H9 (cell line): ENCODE data around the gene FILIP1. TPM values are rescaled to one million over a fixed set of nuclear protein-coding genes. Genes with fewer than 3 reads are reported as not detected.

Experiments used
- DNase-seq: peaks from one replicate; pipeline ENCODE4 v3.0.0-alpha.2; 2017
- H2AFZ ChIP-seq: one replicate; pipeline ENCODE4 v1.6.1; 2013; ENCODE audit warnings: mild to moderate bottlenecking, low read length, control low read depth, moderate library complexity
- H2AK5ac ChIP-seq: 2 replicates; pipeline ENCODE4 v1.6.1; 2013; ENCODE audit warnings: low read length, control low read depth, mixed read lengths; ENCODE audit not compliant: insufficient read length
- H2BK120ac ChIP-seq: one replicate; pipeline ENCODE4 v1.6.1; 2013; ENCODE audit warnings: low read depth, mild to moderate bottlenecking, low read length, control low read depth, inconsistent platforms; ENCODE audit not compliant: poor library complexity, severe bottlenecking
- H2BK12ac ChIP-seq: 2 replicates; pipeline ENCODE4 v1.6.1; 2013; ENCODE audit warnings: low read length, control low read depth, mixed read lengths, low read depth; ENCODE audit not compliant: insufficient read length
- H2BK15ac ChIP-seq: 2 replicates; pipeline ENCODE4 v1.6.1; 2013; ENCODE audit warnings: low read depth, low read length, control low read depth
- H2BK20ac ChIP-seq: one replicate; pipeline ENCODE4 v1.6.1; 2013; ENCODE audit warnings: low read depth, mild to moderate bottlenecking, low read length, control low read depth, inconsistent platforms; ENCODE audit not compliant: poor library complexity, severe bottlenecking
- H2BK5ac ChIP-seq: 2 replicates; pipeline ENCODE4 v1.6.1; 2013; ENCODE audit warnings: low read length, control low read depth, mixed read lengths; ENCODE audit not compliant: insufficient read length
- H3K14ac ChIP-seq: 2 replicates; pipeline ENCODE4 v1.6.1; 2013; ENCODE audit warnings: low read length, control low read depth; ENCODE audit not compliant: insufficient read depth
- H3K18ac ChIP-seq: 2 replicates; pipeline ENCODE4 v1.6.1; 2013; ENCODE audit warnings: low read depth, mild to moderate bottlenecking, mixed read lengths, low read length, control low read depth; ENCODE audit not compliant: insufficient read length
- H3K23ac ChIP-seq: 2 replicates; pipeline ENCODE4 v1.6.1; 2013; ENCODE audit warnings: low read length, control low read depth, mixed read lengths, low read depth; ENCODE audit not compliant: insufficient read length
- H3K23me2 ChIP-seq: 2 replicates; pipeline ENCODE4 v1.6.1; 2013; ENCODE audit warnings: low read depth, mild to moderate bottlenecking, mixed read lengths, low read length, control low read depth; ENCODE audit not compliant: insufficient read length, poor library complexity, severe bottlenecking
- H3K27ac ChIP-seq: 2 replicates; pipeline ENCODE4 v1.5.1; 2013; ENCODE audit warnings: low read length, control low read depth, mixed read lengths, low read depth; ENCODE audit not compliant: insufficient read length
- H3K27me3 ChIP-seq: 2 replicates; pipeline ENCODE4 v1.6.1; 2013; ENCODE audit warnings: low read length, control low read depth, inconsistent platforms; ENCODE audit not compliant: insufficient read depth
- H3K4ac ChIP-seq: 2 replicates; pipeline ENCODE4 v1.6.1; 2013; ENCODE audit warnings: low read depth, mild to moderate bottlenecking, control low read depth, inconsistent platforms, low read length, moderate library complexity
- H3K4me1 ChIP-seq: 2 replicates; pipeline ENCODE4 v1.6.1; 2013; ENCODE audit warnings: low read length, control low read depth, inconsistent platforms; ENCODE audit not compliant: insufficient read depth
- H3K4me2 ChIP-seq: 2 replicates; pipeline ENCODE4 v1.6.1; 2013; ENCODE audit warnings: low read length, control low read depth, mixed read lengths; ENCODE audit not compliant: insufficient read length, insufficient read depth
- H3K56ac ChIP-seq: 2 replicates; pipeline ENCODE4 v1.6.1; 2013; ENCODE audit warnings: low read depth, mild to moderate bottlenecking, mixed read lengths, low read length, control low read depth; ENCODE audit not compliant: insufficient read length
- H3K79me1 ChIP-seq: 2 replicates; pipeline ENCODE4 v1.6.1; 2013; ENCODE audit warnings: low read depth, mild to moderate bottlenecking, moderate library complexity, low read length, control low read depth, inconsistent platforms; ENCODE audit not compliant: insufficient read depth, poor library complexity, severe bottlenecking
- H3K79me2 ChIP-seq: 2 replicates; pipeline ENCODE4 v1.6.1; 2013; ENCODE audit warnings: low read length, control low read depth, inconsistent platforms; ENCODE audit not compliant: insufficient read depth
- H3K9ac ChIP-seq: 2 replicates; pipeline ENCODE4 v1.6.1; 2013; ENCODE audit warnings: low read length, control low read depth, mixed read lengths; ENCODE audit not compliant: insufficient read length; ENCODE audit errors: extremely low read depth
- H3K9me3 ChIP-seq: one replicate; pipeline ENCODE4 v1.6.1; 2013; ENCODE audit warnings: low read depth, low read length, inconsistent platforms; ENCODE audit not compliant: control insufficient read depth
- H3T11ph ChIP-seq: one replicate; pipeline ENCODE4 v1.6.1; 2013; ENCODE audit warnings: mild to moderate bottlenecking, low read length, control low read depth, inconsistent platforms
- H4K20me1 ChIP-seq: one replicate; pipeline ENCODE4 v1.6.1; 2013; ENCODE audit not compliant: control insufficient read depth, insufficient read length, insufficient read depth
- H4K5ac ChIP-seq: 2 replicates; pipeline ENCODE4 v1.6.1; 2013; ENCODE audit warnings: low read depth, mild to moderate bottlenecking, mixed read lengths, low read length, control low read depth; ENCODE audit not compliant: insufficient read length
- H4K8ac ChIP-seq: replicated peaks from 2 replicates; pipeline ENCODE4 v1.6.1; 2013; ENCODE audit warnings: low read length, control low read depth, mixed read lengths, low read depth; ENCODE audit not compliant: insufficient read length
- H4K91ac ChIP-seq: 2 replicates; pipeline ENCODE4 v1.6.1; 2013; ENCODE audit warnings: low read depth, mild to moderate bottlenecking, moderate library complexity, mixed read lengths, low read length, control low read depth; ENCODE audit not compliant: insufficient read length
- H3K27ac Mint-ChIP-seq, 3 experiments: 2 replicates in 2 of 3; 3 replicates in 1 of 3; pipeline ENCODE4 v1.8.0; 2020 to 2021; ENCODE audit warnings: mixed read lengths in 3 of 3, mild to moderate bottlenecking in 1 of 3, moderate library complexity in 1 of 3
- H3K27me3 Mint-ChIP-seq: 2 replicates; pipeline ENCODE4 v1.8.0; 2021; ENCODE audit warnings: low read depth, mild to moderate bottlenecking, moderate library complexity, mixed read lengths
- H3K36me3 Mint-ChIP-seq, 3 experiments: 2 replicates in 2 of 3; 3 replicates in 1 of 3; pipeline ENCODE4 v1.8.0; 2020 to 2021; ENCODE audit warnings: low read depth in 3 of 3, mixed read lengths in 3 of 3; ENCODE audit not compliant: insufficient read depth in 1 of 3
- H3K4me1 Mint-ChIP-seq, 2 experiments: 2 replicates each; pipeline ENCODE4 v1.8.0; 2020; ENCODE audit warnings: mixed read lengths in 2 of 2
- H3K4me3 Mint-ChIP-seq, 2 experiments: 2 replicates in 1 of 2; 3 replicates in 1 of 2; pipeline ENCODE4 v1.8.0; 2020 to 2021; ENCODE audit warnings: mild to moderate bottlenecking in 2 of 2, mixed read lengths in 2 of 2, moderate library complexity in 1 of 2
- H3K9me3 Mint-ChIP-seq, 2 experiments: 2 replicates in 1 of 2; 3 replicates in 1 of 2; pipeline ENCODE4 v1.8.0; 2020; ENCODE audit warnings: mild to moderate bottlenecking in 2 of 2, mixed read lengths in 2 of 2, moderate library complexity in 1 of 2
- whole genome bisulfite sequencing: extraction: QIAGEN DNeasy Blood & Tissue Kit; methylation state at CpG from one replicate; pipeline ENCODE4 v1.1.7; 2013; ENCODE audit warnings: missing lambda C conversion rate, low lambda C conversion rate, mixed read lengths; ENCODE audit not compliant: insufficient read length; ENCODE audit errors: extremely low coverage; 5-methylcytosine and 5-hydroxymethylcytosine counted together
- total RNA-seq: library from RNA; stranded (reverse); gene quantifications from 2 replicates; pipeline ENCODE4 v1.2.1, GENCODE V29; 2021
- TF ChIP-seq, protein P1 (sequence below): fragments of 200-600 bp; sonication (generic); conservative IDR thresholded peaks from 3 replicates; pipeline ENCODE4 v1.8.0; 2021; ENCODE audit warnings: antibody characterized with exemption, mild to moderate bottlenecking

FILIP1 gene
- total RNA-seq, 1 experiment from 2014 or later, result 10.5 TPM

DNA sequence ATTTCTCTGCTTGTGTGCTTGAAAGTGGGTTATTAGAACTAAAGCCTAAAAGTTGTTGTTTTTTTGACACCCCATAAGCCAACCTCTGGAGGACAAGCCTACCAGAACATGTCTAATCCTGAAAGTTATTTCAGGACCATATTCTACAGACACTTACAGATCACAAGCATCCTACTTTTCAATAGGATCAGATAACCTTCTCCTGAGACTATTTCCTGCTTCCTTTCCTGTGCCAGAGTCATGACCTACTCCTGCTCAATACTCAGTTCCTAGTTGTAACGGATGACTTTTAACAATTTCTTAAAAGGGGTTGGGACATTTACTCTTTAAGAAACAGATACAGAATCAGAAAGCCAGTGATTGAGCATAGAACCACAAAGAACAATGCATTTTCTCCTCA is 5.3 kb upstream of the FILIP1 start:
- TF ChIP-seq, protein P1, sequence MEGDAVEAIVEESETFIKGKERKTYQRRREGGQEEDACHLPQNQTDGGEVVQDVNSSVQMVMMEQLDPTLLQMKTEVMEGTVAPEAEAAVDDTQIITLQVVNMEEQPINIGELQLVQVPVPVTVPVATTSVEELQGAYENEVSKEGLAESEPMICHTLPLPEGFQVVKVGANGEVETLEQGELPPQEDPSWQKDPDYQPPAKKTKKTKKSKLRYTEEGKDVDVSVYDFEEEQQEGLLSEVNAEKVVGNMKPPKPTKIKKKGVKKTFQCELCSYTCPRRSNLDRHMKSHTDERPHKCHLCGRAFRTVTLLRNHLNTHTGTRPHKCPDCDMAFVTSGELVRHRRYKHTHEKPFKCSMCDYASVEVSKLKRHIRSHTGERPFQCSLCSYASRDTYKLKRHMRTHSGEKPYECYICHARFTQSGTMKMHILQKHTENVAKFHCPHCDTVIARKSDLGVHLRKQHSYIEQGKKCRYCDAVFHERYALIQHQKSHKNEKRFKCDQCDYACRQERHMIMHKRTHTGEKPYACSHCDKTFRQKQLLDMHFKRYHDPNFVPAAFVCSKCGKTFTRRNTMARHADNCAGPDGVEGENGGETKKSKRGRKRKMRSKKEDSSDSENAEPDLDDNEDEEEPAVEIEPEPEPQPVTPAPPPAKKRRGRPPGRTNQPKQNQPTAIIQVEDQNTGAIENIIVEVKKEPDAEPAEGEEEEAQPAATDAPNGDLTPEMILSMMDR, result no peak
- H3K27ac ChIP-seq, result no peak overlapping the region
- no peak overlapping the region for H3K14ac ChIP-seq
- no peaks in the 10 kb centered on the region for H3K79me1 ChIP-seq
- no peak overlapping the region for H2AK5ac ChIP-seq
- no peak for DNase-seq
- no peaks in the 10 kb centered on the region for H4K20me1 ChIP-seq
- no peak overlapping the region for H3K9ac ChIP-seq
- H3K4me2 ChIP-seq, result no peak overlapping the region
- Mint-ChIP-seq H3K27ac (no peak overlapping the region), H3K9me3 (no peaks in the 10 kb centered on the region), H3K36me3 (no peaks in the 10 kb centered on the region), H3K4me3 (no peak overlapping the region), H3K4me1 (peaks cover 7 to 10% of the 10 kb centered on the region in 2 experiments), H3K27me3 (no peaks in the 10 kb centered on the region)
- H3K4me1 ChIP-seq, result no peaks in the 10 kb centered on the region
- no peak overlapping the region for H3K23ac ChIP-seq
- no peak overlapping the region for H2BK120ac ChIP-seq
- H2BK5ac ChIP-seq, result no peak overlapping the region
- H3K79me2 ChIP-seq, result no peaks in the 10 kb centered on the region
- H2AFZ ChIP-seq, result no peak overlapping the region
- H4K5ac ChIP-seq, result no peak overlapping the region
- no peak overlapping the region for H2BK20ac ChIP-seq
- H3K27me3 ChIP-seq, result no peaks in the 10 kb centered on the region
- no CpG with 5 or more reads among the region's 1 CpG for WGBS
- H2BK15ac ChIP-seq, result no peak overlapping the region
- no peak overlapping the region for H3T11ph ChIP-seq
- no peak overlapping the region for H3K18ac ChIP-seq
- no peak overlapping the region for H3K4ac ChIP-seq
- no peak overlapping the region for H4K8ac ChIP-seq
- no peak overlapping the region for H4K91ac ChIP-seq
- no peak overlapping the region for H2BK12ac ChIP-seq
- no peaks in the 10 kb centered on the region for H3K23me2 ChIP-seq
- no peaks in the 10 kb centered on the region for H3K9me3 ChIP-seq
- H3K56ac ChIP-seq, result no peak overlapping the region
